Neural cell (in vitro differentiated cells): Measurements from ENCODE around the gene COMT. TPM values are rescaled to one million over a fixed set of nuclear protein-coding genes. Genes with fewer than 3 reads are reported as not detected.

Experiments used
- H2AFZ ChIP-seq: fragments of 200-600, 300-800 bp; sonication (generic), shearing (Covaris generic); 2 replicates; pipeline ENCODE4 v1.6.0; 2014; ENCODE audit warnings: low read depth, mild to moderate bottlenecking, antibody characterized with exemption, low read length, moderate library complexity
- H3F3A ChIP-seq: fragments of 200-600 bp; shearing (Covaris generic); 2 replicates; pipeline ENCODE4 v1.6.1; 2016; ENCODE audit warnings: mild to moderate bottlenecking, moderate library complexity, mixed read lengths, antibody characterized with exemption, low read length; ENCODE audit not compliant: insufficient read depth, poor library complexity, severe bottlenecking
- H3K27ac ChIP-seq: fragments of 200-600, 300-800 bp; sonication (generic), shearing (Covaris generic); 2 replicates; pipeline ENCODE4 v1.5.1; 2014; ENCODE audit warnings: mild to moderate bottlenecking, low read length, moderate library complexity
- H3K27me3 ChIP-seq: fragments of 300-800, 200-600 bp; sonication (generic), shearing (Covaris generic); 2 replicates; pipeline ENCODE4 v1.6.0; 2014; ENCODE audit warnings: mild to moderate bottlenecking, low read depth, low read length, moderate library complexity; ENCODE audit not compliant: insufficient read depth
- H3K36me3 ChIP-seq: fragments of 300-800, 200-600 bp; sonication (generic), shearing (Covaris generic); 2 replicates; pipeline ENCODE4 v1.5.1; 2014; ENCODE audit warnings: mild to moderate bottlenecking, antibody characterized with exemption, low read length, moderate library complexity; ENCODE audit not compliant: insufficient read depth
- H3K4me2 ChIP-seq: fragments of 300-800, 200-600 bp; sonication (generic), shearing (Covaris generic); 2 replicates; pipeline ENCODE4 v1.6.0; 2014; ENCODE audit warnings: mild to moderate bottlenecking, low read length
- H3K4me3 ChIP-seq: fragments of 300-800, 200-600 bp; sonication (generic), shearing (Covaris generic); 2 replicates; pipeline ENCODE4 v1.5.1; 2014; ENCODE audit warnings: mild to moderate bottlenecking, low read length, moderate library complexity
- H3K79me2 ChIP-seq: fragments of 200-600 bp; shearing (Covaris generic); replicated peaks from 2 replicates; pipeline ENCODE4 v1.6.0; 2014; ENCODE audit warnings: mild to moderate bottlenecking, low read length, moderate library complexity; ENCODE audit not compliant: insufficient read depth
- H3K9ac ChIP-seq: fragments of 300-800, 200-600 bp; sonication (generic), shearing (Covaris generic); 2 replicates; pipeline ENCODE4 v1.6.1; 2016; ENCODE audit warnings: mild to moderate bottlenecking, low read length, mixed read lengths
- H3K9me2 ChIP-seq: fragments of 200-600 bp; shearing (Covaris generic); 2 replicates; pipeline ENCODE4 v1.6.1; 2016; ENCODE audit warnings: mild to moderate bottlenecking, low read length, mixed read lengths; ENCODE audit not compliant: insufficient read depth
- H3K9me3 ChIP-seq: fragments of 200-600, 300-800 bp; sonication (generic), shearing (Covaris generic); 2 replicates; pipeline ENCODE4 v1.6.1; 2016; ENCODE audit warnings: mild to moderate bottlenecking, mixed run types, low read length, moderate library complexity, mixed read lengths
- H4K20me1 ChIP-seq: fragments of 200-600 bp; shearing (Covaris generic); 2 replicates; pipeline ENCODE4 v1.6.1; 2016; ENCODE audit warnings: mild to moderate bottlenecking, mixed run types; ENCODE audit not compliant: insufficient read depth
- EP300 ChIP-seq: fragments of 450-650 bp; conservative IDR thresholded peaks from 2 replicates; pipeline ENCODE4 v1.6.1; 2014; ENCODE audit warnings: antibody characterized with exemption, mild to moderate bottlenecking, moderate library complexity; ENCODE audit not compliant: poor library complexity, severe bottlenecking
- EZH2 ChIP-seq: fragments of 200-600, 300-800 bp; shearing (Covaris generic), sonication (generic); IDR thresholded peaks from 2 replicates; pipeline ENCODE4 v1.6.1; 2014; ENCODE audit warnings: antibody characterized with exemption, low read length, borderline replicate concordance, mild to moderate bottlenecking; ENCODE audit not compliant: insufficient read depth, poor library complexity, severe bottlenecking
- MXI1 ChIP-seq: fragments of 450-650 bp; conservative IDR thresholded peaks from 2 replicates; pipeline ENCODE4 v1.6.1; 2014; ENCODE audit warnings: antibody characterized with exemption, mild to moderate bottlenecking; ENCODE audit not compliant: poor library complexity, severe bottlenecking
- POLR2AphosphoS5 ChIP-seq: IDR thresholded peaks from 2 replicates; pipeline ENCODE4 v1.6.1; 2012
- RAD21 ChIP-seq: fragments of 450-650 bp; conservative IDR thresholded peaks from 2 replicates; pipeline ENCODE4 v1.6.1; 2014; ENCODE audit warnings: antibody characterized with exemption, mild to moderate bottlenecking, moderate library complexity
- SMC3 ChIP-seq: fragments of 450-650 bp; conservative IDR thresholded peaks from 2 replicates; pipeline ENCODE4 v1.6.1; 2014; ENCODE audit warnings: antibody characterized with exemption, mild to moderate bottlenecking, moderate library complexity; ENCODE audit not compliant: poor library complexity
- TAF1 ChIP-seq: IDR thresholded peaks from 2 replicates; pipeline ENCODE4 v1.6.1; 2012; ENCODE audit warnings: low read depth
- polyA plus RNA-seq: library from polyadenylated mRNA; depleted of rRNA; stranded (reverse); fragments of >200 nt; gene quantifications from 2 replicates; pipeline ENCODE4 v1.2.3, GENCODE V29; 2014
- TF ChIP-seq, protein P1 (sequence below): IDR thresholded peaks from 2 replicates; pipeline ENCODE4 v1.6.1; 2012; ENCODE audit warnings: borderline replicate concordance
- TF ChIP-seq, protein P2 (sequence below): fragments of 450-650 bp; IDR thresholded peaks from 2 replicates; pipeline ENCODE4 v1.5.1; 2014; ENCODE audit warnings: antibody characterized with exemption, mild to moderate bottlenecking, moderate library complexity; ENCODE audit not compliant: poor library complexity, severe bottlenecking

The COMT gene
- polyA plus RNA-seq, 1 donor from 2014 or later: 14.2 TPM

DNA sequence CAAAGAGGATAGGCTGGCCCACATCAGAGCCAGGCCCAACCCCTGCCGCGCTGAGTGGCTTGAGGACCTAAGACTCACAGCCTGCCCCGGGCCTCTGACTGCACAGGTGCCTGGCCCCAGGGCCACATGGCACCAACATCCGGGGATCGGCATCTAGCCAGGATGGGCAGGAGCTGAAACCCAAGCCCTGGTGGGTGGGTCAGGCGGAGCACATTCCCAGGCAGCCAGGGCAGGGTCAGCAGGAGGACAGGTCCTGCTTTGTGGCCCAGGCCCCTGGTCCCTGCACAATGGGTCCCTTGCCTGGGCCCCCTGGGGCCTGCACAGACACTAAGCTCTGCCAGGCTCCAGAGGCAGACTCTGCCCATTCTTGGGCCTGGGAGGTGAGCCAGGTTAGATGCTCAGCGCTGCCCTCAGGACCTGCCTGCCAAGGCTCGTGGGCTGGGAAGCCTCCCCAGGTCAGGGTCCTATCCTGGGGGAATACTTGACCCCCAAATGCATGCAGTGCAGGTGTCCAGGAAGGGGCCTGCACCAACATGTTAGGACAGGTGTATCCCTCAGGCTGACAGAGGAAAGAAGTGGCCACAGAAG, 41.5 kb downstream of the COMT start:
- Histone ChIP-seq H2AFZ (no peak overlapping the region), H3K27me3 (no peaks in the 10 kb centered on the region), H3K79me2 (peaks cover 24% of the 10 kb centered on the region), H3K9me2 (no peaks in the 10 kb centered on the region), H3K4me2 (no peak overlapping the region), H3F3A (no peaks in the 10 kb centered on the region), H3K36me3 (no peaks in the 10 kb centered on the region), H3K9ac (no peak overlapping the region), H4K20me1 (no peaks in the 10 kb centered on the region), H3K4me3 (no peak overlapping the region), H3K9me3 (no peaks in the 10 kb centered on the region), H3K27ac (no peak overlapping the region)
- TF ChIP-seq RAD21: no peak
- no peak for TF ChIP-seq EZH2
- no peak for TF ChIP-seq POLR2AphosphoS5
- TF ChIP-seq TAF1: no peak
- no peak for TF ChIP-seq EP300
- no peak for TF ChIP-seq MXI1
- TF ChIP-seq, protein P1, sequence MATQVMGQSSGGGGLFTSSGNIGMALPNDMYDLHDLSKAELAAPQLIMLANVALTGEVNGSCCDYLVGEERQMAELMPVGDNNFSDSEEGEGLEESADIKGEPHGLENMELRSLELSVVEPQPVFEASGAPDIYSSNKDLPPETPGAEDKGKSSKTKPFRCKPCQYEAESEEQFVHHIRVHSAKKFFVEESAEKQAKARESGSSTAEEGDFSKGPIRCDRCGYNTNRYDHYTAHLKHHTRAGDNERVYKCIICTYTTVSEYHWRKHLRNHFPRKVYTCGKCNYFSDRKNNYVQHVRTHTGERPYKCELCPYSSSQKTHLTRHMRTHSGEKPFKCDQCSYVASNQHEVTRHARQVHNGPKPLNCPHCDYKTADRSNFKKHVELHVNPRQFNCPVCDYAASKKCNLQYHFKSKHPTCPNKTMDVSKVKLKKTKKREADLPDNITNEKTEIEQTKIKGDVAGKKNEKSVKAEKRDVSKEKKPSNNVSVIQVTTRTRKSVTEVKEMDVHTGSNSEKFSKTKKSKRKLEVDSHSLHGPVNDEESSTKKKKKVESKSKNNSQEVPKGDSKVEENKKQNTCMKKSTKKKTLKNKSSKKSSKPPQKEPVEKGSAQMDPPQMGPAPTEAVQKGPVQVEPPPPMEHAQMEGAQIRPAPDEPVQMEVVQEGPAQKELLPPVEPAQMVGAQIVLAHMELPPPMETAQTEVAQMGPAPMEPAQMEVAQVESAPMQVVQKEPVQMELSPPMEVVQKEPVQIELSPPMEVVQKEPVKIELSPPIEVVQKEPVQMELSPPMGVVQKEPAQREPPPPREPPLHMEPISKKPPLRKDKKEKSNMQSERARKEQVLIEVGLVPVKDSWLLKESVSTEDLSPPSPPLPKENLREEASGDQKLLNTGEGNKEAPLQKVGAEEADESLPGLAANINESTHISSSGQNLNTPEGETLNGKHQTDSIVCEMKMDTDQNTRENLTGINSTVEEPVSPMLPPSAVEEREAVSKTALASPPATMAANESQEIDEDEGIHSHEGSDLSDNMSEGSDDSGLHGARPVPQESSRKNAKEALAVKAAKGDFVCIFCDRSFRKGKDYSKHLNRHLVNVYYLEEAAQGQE: no peak
- TF ChIP-seq, protein P2, sequence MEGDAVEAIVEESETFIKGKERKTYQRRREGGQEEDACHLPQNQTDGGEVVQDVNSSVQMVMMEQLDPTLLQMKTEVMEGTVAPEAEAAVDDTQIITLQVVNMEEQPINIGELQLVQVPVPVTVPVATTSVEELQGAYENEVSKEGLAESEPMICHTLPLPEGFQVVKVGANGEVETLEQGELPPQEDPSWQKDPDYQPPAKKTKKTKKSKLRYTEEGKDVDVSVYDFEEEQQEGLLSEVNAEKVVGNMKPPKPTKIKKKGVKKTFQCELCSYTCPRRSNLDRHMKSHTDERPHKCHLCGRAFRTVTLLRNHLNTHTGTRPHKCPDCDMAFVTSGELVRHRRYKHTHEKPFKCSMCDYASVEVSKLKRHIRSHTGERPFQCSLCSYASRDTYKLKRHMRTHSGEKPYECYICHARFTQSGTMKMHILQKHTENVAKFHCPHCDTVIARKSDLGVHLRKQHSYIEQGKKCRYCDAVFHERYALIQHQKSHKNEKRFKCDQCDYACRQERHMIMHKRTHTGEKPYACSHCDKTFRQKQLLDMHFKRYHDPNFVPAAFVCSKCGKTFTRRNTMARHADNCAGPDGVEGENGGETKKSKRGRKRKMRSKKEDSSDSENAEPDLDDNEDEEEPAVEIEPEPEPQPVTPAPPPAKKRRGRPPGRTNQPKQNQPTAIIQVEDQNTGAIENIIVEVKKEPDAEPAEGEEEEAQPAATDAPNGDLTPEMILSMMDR: no peak
- TF ChIP-seq SMC3: no peak

DNA sequence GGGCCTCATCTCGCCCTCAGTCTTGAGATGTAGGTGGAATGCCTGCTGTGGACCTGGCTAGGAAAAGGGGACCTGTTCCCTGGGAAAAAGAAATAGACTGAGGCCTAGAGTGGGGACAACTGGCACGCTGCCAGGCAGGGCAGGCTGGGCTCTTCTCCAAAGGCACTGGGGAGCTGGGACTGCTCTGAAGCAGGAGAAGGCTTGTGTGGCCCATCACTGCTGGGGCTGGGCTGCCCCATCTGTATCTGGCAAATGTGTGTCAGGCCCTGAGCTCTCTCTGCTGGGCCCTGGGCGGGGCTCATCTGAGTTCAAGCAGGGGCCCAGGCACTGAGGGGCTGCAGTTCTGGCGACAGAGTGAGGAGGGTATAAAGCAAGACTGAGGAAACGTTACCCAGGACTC, 42.2 kb downstream of the COMT start:
- H3K9ac ChIP-seq: no peak overlapping the region
- no peak overlapping the region for H3K4me3 ChIP-seq

More for the DNA sequence above, 42.2 kb downstream of the COMT start:
- H3F3A ChIP-seq: no peaks in the 10 kb centered on the region
- no peaks in the 10 kb centered on the region for H3K9me2 ChIP-seq
- H4K20me1 ChIP-seq: no peaks in the 10 kb centered on the region
- H3K27ac ChIP-seq: no peak overlapping the region
- no peak overlapping the region for H2AFZ ChIP-seq
- no peak overlapping the region for H3K4me2 ChIP-seq
- no peaks in the 10 kb centered on the region for H3K9me3 ChIP-seq
- H3K36me3 ChIP-seq: no peaks in the 10 kb centered on the region
- TF ChIP-seq SMC3: no peak
- TF ChIP-seq, protein P1: no peak
- peaks cover 24% of the 10 kb centered on the region for H3K79me2 ChIP-seq
- no peaks in the 10 kb centered on the region for H3K27me3 ChIP-seq
